HG02981 (cell line): Measurements from ENCODE around the gene GCK.
"Not testable (repeated sequence)": the region's sequence is repeated elsewhere in the genome, so short reads cannot be mapped to it uniquely, and the experiment has no call there.

Experiments used
- ATAC-seq: cut with Tn5 transposase; IDR thresholded peaks from one replicate; pipeline ENCODE4 v1.9.1; 2021; ENCODE audit warnings: mild to moderate bottlenecking, moderate library complexity; ENCODE audit not compliant: unreplicated experiment

Gene GCK

DNA sequence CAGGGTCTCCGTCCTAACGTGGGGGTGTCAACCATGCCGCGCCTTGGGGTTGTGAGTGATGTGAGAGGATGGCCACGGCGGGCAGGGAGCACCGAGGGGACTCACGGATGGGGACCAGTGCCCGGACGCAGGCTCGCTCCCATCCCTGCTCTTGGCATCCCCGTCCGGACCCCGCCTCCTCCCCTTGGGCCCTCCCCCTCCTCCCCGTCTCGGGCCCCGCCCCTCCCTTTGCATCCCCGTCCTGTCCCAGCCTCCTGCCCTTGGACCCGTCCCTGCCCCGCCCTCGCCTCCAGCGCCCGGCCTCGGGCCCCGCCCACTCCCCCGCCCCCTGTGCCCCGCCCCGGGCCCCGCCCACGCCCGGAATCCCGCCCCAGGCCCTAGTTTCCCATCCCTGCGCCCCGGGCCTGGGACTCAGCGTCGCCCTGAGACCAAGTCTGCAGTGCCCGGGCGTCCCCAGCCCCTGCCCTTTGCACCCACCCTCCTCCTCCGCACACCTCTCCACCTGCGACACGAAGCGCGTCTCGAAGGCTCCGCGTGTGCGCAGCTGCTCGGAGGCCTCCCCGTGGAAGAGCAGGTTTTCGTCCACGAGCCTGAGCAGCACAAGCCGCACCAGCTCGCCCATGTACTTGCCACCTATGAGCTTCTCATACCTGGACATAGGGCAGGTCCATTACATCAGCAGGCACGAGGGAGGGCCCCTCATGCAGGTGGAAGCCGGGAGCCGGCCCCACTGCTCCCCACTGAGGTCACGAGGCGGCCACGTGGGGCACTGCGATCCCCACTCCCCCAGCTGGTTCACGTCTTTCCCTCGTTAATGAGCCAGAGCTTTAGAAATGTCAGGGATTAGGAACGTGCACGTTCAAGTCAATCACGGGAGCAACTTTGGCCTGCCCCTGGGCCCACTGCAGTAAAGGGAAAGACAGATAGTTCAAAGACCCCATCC lies 43.0 kb downstream of the GCK start:
- ATAC-seq, result no peak

DNA sequence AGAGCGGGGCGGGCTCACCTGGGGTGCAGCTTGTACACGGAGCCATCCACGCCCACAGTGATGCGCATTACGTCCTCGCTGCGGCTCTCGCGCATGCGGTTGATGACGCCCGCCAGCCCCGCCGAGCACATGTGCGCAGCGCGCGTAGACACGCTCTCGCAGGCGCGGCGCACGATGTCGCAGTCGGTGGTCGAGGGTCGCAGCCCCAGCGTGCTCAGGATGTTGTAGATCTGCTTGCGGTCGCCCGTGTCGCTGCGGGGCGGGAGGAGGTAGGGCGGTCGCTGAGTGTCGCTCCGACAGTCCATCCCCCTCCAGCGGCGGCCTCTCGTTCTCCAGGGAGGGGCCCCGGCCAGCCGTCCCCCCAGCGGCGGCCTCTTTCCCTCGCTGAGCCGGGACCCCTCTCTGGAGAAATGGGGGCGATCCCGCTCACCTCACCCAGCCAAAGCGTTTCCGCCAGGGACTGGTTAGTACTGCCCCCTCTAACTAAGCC lies 43.7 kb downstream of the GCK start:
- ATAC-seq, result no peak

DNA sequence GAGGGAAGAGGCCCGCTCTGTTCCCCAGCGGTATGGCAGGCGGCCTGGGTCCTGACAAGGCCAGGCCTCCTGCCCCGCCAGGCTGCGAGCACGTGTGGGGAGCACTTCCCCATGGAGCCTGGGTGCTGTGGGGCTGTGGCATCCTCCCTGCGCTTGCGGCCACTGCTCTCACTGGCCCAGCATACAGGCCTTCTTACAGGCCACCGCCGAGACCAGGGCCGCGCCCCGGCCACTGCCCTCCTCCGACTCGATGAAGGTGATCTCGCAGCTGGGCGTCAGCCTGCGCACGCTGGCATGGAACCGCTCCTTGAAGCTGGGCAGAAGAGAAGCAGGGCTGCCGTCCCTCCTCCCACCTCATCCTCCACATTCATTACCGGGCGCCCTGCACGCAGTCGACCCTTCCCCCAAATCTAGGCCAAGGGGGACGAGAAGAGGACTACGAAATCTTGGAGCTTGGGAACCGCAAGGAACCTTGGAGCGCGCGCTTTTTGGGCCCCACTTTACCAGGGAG lies 44.2 kb downstream of the GCK start:
- ATAC-seq, result no peak

DNA sequence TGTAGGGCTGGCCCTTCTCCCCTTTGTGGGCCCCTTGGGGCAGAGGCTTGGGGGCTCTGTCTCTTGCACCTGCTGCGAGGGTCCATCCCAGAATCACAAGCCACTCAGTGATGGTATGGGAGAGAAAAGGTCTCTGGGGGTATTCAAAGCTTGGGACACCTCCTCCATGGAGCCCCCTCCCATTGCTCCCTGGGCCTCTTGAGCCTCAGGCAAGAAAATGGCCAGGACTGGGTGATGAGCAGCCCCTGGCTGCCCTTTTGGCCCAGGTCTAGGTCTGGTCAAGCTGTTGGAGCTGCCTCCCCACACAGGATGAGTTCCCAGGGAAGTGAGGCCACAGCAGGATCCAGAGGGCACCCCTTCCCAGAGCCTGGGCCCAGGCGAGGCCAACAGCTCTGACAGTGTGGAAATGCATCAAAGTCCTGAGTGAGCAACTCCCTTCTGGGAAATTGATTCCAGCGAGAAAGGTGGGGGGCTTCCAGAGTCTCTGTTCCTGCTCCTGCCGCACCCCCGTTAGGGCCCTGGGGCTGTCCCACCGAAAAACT lies 44.7 kb downstream of the GCK start:
- ATAC-seq, result no peak

- ATAC-seq, result no peak
Observed at GRCh38 chr7:44143646-44144250, 45.5 kb downstream of the GCK start.

DNA sequence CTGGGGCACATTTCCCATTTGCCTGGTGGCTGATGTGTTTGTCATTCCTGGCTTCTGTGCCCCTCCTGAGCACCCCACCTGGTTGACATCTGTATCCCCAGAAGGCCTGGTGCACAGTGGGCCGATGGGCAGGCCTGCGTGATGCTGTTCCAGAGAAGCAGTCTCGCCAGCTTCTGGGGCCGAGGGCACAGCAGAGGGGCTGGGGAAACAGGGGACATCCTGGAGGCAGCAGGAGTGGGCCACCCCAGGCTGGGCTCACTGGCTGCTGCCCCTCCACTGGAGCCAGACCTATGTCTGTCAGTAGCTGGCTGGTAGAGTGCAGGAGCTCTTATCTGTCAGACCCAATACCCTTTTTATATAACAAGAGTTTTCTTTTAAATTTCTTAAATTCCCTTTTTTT lies 47.2 kb downstream of the GCK start:
- no peak for ATAC-seq

DNA sequence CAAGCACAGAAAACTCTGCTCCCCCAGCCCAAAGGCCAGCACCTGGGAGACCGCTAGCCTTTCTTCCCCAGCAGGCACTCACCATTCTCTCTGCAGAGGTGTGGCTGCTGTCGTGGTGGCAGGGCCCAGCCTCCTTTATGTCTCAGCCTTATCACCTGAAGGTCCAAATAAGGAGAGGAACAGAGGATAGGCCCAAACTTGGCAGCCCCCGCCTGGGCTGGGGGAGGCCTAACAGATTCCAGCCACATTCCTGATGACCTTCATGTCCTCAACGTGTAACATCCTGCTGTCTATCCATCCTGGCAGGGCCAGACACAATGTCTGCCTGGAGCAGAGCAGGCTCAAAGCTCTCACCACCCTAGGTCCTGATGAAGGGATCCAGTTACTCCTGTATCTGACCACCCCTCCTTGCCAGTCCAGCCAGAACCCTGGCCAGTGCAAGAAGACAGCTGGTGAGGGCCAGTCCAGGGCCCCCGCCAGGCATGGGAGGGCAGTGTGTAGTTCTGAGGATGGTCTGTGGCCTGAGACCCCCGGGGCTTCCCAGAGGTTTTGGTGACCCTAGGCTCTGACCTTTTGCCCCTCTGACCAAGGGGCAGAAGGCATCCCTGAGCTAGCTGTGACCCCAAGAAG lies 47.9 kb downstream of the GCK start, which contains the start of gene MYL7:
Gene MYL7 (minus strand): TSS at position 112 of the 630 bp plus-strand sequence. CDS start 27 bp downstream, at position 85.
- ATAC-seq, result no peak

DNA sequence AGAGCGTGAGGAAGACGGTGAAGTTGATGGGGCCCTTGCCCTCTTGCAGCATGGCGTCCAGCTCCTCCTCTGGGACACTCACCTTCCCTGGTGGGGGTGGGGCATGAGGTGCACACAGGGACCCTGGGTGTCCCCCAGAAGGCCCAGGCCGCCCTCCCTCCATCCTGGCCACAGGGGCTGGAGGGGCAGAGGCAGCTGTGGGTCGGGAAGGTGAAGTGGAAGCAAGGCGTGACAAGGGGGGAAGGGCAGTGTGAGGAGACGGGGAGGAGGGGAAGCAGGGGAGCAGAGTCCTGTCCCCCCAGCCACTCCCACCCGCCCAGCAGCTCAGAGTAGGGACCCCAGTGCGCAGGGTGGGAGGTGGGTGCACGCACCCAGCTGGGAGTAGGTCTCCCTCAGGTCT lies 48.9 kb downstream of the GCK start:
- no peak for ATAC-seq

DNA sequence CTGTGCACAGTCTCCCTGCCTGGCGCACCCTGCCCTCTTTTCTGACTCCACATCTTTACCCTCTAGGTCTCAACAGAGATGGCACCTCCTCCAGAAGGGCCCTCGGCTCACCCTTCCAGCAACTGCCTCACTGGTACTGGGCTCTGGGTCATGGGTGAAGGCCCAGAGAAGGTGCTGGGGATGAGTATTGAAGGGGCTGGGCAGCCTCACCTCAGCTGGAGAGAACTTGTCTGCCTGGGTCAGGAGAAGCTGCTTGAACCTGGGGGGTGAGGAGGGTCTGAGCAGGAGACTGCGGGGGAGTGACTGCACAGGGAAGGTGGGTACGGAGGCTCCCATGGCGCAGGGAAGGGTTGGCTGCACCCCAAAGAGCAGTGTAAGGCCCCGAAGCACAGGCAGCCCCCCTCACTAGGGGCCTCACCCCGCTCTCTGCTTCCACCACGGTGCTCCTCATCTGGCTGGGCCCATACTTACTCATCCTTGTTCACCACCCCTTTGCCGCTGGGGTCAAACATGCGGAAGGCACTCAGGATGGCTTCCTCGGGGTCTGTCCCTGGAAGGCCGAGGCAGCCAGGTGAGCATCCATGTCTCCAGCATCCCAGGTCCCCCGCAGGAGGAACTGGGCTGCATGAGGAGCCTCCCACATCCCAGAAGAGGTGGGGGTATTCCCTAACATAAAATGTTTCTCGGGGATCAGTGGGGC lies 49.8 kb downstream of the GCK start:
- no peak for ATAC-seq

DNA sequence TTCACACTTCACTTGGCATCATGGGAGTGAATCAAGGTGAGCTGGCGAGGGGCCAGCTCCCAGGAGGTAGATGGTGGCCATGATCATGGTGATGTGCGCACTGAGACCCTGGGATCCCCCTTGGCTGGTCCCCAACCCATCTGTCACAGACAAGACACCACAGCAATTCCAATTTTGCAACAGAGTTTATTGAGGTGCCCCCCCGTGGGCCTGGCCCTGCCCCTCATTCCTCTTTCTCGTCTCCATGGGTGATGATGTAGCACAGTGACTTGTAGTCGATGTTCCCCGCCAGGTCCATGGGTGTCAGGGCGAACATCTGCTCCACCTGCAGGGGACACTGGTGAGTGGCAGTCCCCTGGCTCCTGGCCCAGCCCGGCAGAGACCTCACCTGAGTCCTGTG lies 50.5 kb downstream of the GCK start:
- ATAC-seq, result no peak

- no peak for ATAC-seq
Observed at GRCh38 chr7:44136731-44137130, 52.5 kb downstream of the GCK start.

- ATAC-seq, result no peak
Observed at GRCh38 chr7:44134943-44135628, 54.2 kb downstream of the GCK start.

GRCh38 chr7:44133295-44133694 lies 55.9 kb downstream of the GCK start:
- ATAC-seq, result no peak

DNA sequence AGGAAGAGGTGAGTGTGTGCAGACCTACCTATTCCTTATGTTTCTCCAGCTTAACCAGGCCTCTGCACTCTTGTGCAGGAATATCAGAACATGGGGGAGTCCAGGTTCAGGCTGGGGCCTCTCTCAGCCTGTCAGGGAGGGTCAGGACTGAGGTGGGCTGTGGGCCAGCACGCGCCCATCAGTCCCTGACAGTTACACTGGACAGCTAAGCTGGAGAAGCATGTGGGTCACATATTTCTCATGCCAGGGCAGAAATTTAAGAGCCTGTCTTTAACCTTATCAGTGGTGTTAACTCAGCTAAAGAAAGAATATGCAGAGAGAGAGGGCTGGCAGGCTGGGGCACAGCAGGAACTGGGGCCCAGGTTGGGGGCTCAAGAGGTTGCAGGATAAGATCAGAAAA lies 57.2 kb downstream of the GCK start:
- no peak for ATAC-seq

GRCh38 chr7:44131173-44132029 lies 57.8 kb downstream of the GCK start:
- ATAC-seq, result no peak

DNA sequence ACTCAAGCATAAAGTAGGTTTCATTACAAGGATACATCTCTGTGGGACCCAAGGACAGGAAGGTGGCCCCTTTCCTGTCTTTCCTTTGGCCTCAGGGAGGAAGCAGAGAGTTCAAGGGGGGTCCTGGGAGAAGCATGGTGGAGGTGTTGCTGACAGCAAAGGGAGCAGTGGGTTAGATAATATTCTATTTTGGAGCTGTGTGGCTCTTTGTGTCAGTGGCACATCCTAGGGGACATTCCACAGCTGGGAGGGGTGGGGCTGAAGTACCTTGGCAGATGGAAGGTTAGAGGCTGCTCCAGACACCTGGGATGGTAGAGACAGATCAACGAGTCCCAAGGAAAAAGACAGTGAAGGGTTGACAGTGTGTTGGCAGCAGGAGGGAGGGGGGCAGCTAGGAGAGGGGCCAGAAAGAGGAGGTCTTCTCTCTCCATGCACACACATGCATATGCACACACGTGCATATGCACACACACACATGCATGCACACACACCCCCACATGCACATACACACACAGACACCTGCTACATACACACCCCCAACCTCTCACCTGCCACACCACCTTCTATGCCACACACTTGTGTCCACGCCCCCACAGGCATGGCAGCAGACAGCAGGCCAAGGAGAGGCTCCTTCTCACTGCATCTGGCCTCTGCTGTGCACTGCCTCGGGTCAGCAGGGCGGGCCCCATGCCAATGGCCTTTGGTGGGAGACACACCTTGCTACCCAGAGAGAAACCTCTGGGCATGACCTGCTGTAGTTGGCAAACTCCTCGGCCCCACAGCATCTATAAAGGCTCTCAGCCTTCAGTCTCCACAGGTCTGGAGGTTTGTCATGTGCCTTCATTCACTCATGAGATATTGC lies 60.3 kb downstream of the GCK start:
- ATAC-seq, result no peak

DNA sequence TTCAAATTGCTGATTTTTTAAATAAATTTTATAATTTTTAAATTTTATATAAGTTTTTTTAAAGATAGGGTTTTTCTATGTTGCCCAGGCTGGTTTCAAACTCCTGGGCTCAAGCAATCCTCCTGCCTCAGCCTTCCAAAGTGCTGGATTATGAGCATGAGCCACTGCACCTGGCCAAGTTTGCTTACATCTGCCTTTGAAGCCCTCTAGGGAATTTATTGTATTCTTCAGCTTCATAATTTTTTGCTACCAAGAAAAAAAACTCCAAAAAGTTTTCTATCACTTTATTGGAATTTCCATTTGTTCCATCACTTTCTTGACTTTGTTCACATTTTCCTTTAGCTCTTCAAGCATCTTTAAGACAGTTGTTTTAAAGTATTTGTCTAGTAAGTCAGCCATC lies 62.1 kb downstream of the GCK start:
- ATAC-seq, result no peak

DNA sequence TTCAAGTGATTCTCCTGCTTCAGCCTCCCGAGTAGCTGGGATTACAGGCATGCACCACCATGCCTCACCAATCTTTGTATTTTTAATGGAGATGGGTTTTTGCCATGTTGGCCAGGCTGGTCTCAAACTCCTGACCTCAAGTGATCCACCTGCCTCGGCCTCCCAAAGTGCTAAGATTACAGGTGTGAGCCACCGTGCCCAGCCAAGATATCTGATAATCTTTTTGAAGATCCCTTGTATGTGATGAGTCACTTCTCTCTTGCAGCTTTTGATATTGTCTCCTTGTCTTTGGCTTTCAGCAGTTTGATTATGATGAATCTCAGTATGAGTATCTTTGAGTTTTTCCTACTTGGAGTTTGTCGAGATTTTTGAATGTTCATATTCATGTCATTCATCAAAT lies 62.7 kb downstream of the GCK start:
- ATAC-seq, result not testable (repeated sequence)
